ENCODE measurements around the gene DPEP2. TPM values are rescaled to one million over a fixed set of nuclear protein-coding genes. Genes with fewer than 3 reads are reported as not detected.
"Not testable (repeated sequence)": the region's sequence is repeated elsewhere in the genome, so short reads cannot be mapped to it uniquely, and the experiment has no call there.

DPEP2 gene, protein sequence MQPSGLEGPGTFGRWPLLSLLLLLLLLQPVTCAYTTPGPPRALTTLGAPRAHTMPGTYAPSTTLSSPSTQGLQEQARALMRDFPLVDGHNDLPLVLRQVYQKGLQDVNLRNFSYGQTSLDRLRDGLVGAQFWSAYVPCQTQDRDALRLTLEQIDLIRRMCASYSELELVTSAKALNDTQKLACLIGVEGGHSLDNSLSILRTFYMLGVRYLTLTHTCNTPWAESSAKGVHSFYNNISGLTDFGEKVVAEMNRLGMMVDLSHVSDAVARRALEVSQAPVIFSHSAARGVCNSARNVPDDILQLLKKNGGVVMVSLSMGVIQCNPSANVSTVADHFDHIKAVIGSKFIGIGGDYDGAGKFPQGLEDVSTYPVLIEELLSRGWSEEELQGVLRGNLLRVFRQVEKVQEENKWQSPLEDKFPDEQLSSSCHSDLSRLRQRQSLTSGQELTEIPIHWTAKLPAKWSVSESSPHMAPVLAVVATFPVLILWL
- total RNA-seq (10 to 100 TPM; 42.7 to 51.2 TPM), total RNA-seq (12.9 to 44.4 reads per million in 2 donors)

DNA sequence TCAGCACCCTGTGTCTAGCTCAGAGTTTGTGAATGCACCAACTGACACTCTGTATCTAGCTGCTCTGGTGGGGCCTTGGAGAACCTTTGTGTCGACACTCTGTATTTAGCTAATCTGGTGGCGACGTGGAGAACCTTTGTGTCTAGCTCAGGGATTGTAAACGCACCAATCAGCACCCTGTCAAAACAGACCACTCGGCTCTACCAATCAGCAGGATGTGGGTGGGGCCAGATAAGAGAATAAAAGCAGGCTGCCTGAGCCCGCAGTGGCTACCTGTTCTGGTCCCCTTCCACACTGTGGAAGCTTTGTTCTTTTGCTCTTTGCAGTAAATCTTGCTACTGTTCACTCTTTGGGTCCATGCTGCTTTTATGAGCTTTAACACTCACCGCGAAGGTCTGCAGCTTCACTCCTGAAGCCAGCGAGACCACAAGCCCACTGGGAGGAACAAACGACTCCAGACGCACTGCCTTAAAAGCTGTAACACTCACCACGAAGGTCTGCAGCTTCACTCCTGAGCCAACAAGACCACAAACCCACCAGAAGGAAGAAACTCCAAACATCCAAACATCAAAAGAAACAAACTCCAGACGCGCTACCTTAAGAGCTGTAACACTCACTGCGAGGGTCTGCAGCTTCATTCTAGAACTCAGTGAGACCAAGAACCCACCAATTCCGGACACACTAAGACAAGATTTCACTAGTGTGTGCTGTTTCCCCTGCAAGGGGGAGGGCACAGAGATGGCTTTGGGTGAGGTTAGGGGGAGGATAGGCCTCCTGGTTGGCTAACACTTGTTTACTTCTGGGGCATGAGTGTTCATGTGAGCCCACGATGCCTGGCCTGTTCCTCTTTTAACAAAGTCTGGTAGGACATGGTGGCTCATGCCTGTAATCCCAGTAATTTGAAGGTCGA lies at the start of gene DPEP2:
Gene DPEP2, minus strand, starts transcription at position 706 of the 910 bp plus-strand sequence. CDS start 6,272 bp downstream, outside the sequence.
- peak; percentile 92 for ATAC-seq
- peaks cover 37% of the 10 kb centered on the region for H3K4me1 Mint-ChIP-seq

DNA sequence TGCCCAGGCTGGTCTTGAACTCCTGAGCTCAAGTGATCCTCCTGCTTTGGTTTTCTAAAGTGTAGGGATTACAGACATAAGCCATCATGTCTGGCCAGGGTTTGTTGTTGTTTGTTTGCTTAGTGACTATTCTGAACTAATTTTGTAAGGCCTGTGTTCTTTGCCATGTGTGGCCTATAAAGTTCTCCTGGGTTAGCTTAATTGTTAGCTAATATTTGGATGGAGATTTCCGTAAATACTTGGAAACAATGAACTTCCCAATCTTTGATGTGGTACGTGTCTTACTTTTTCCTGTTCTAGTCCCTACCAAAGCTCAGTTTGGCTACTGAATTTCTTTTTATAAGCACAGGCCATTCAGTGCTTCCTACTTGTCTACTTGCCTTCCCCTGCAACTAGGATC lies 48.7 kb upstream of the DPEP2 start:
- Mint-ChIP-seq H3K36me3 (ENCODE audit: low read depth) (peaks cover 3% of the 10 kb centered on the region), H3K4me3 (no peak overlapping the region), H3K27ac (peak overlapping the region; percentile 68), H3K27me3 (no peaks in the 10 kb centered on the region), H3K4me1 (peaks cover 6% of the 10 kb centered on the region)
- H3K9me3 ChIP-seq (ENCODE audit: control insufficient read depth, low read length, poor library complexity, severe bottlenecking) = no peaks in the 10 kb centered on the region
- DNase-seq (no peak), ATAC-seq (no peak)

More for the DNA sequence above, at the start of gene DPEP2:
- peak within 1 kb of the TSS; percentile 85 for H3K27ac Mint-ChIP-seq
- H3K9me3 ChIP-seq (ENCODE audit: control insufficient read depth, low read length, poor library complexity, severe bottlenecking); H3K36me3 Mint-ChIP-seq (ENCODE audit: low read depth); H3K27me3 Mint-ChIP-seq; DNase-seq: not testable (repeated sequence)
- peak within 1 kb of the TSS; percentile 85 for H3K4me3 Mint-ChIP-seq

DNA sequence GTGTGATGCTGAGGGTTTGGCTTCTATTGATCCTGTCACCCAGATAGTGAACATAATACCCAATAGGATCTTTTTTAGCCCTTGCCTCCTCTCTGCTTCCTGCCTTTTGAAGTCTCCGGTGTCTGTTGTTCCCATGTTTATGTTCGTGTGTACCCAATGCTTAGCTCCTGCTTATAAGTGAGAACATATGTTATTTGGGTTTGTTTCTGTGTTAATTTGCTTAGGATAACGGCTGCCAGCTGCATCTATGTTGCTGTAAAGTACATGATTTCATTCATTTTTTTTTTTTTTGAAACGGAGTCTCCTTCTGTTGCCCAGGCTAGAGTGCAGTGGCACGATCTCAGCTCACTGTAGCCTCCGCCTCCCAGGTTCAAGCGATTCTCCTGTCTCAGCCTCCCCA lies 46.8 kb upstream of the DPEP2 start:
- Mint-ChIP-seq H3K36me3 (ENCODE audit: low read depth) (peaks cover 3% of the 10 kb centered on the region), H3K27me3 (no peaks in the 10 kb centered on the region), H3K4me3 (no peak overlapping the region), H3K4me1 (peaks cover 6% of the 10 kb centered on the region), H3K27ac (no peak overlapping the region)
- H3K9me3 ChIP-seq (ENCODE audit: control insufficient read depth, low read length, poor library complexity, severe bottlenecking) = no peaks in the 10 kb centered on the region
- ATAC-seq (no peak), DNase-seq (no peak)

DNA sequence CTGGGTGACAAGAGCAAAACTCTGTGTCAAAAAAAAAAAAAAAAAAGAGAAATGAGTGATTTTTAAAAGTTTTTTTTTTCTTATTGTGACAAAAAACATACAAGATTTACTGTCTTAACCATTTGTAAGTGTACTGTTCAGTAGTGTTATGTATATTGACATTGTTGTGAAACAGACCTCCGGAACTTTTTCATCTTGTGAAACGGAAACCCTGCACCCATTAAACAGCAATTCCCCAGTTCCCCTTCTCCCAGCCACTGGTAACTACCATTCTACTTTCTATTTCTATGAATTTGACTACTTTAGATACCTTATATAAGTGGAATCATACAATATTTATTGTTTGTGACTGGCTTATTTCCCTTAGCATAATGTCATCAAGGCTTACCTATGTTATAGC lies 42.5 kb upstream of the DPEP2 start:
- Mint-ChIP-seq H3K4me3 (no peak overlapping the region), H3K27me3 (no peaks in the 10 kb centered on the region), H3K4me1 (peaks cover 12% of the 10 kb centered on the region), H3K36me3 (ENCODE audit: low read depth) (peaks cover 2% of the 10 kb centered on the region), H3K27ac (no peak overlapping the region)
- no peak for DNase-seq
- no peak for ATAC-seq
- H3K9me3 ChIP-seq (ENCODE audit: control insufficient read depth, low read length, poor library complexity, severe bottlenecking) = no peaks in the 10 kb centered on the region

DNA sequence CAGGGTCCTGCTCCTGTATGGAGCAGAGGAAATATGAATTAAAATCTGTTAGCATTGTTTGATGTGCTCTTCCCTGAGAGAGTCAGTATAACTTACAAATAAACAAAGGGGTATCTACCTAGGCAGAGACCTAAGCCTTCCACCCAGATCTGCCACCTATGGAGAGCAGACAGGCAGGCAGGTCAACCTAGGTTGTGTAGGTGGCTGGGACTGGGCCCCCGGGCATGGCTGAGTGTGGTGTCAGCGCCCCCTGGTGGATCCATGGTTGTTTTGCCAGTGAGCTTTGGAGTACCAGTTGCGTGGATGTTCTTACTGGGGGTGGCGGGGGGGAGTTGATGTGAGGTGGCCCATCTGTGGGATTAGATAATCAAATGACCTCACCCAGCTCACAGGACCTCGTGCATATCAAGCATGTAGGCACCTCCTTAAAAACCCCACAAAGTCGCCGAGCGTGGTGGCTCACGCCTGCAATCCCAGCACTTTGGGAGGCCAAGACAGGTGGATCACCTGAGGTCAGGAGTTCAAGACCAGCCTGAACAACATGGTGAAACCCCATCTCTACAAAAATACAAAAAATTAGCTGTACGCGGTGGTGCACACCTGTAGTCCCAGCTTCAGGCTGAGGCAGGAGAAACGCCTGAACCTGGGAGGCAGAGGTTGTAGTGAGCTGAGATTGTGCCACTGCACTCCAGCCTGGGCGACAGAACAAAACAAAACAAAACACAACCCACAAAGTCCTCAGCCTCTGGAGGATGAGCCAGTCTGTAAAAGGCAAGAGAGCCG lies 41.4 kb upstream of the DPEP2 start:
- H3K4me3 Mint-ChIP-seq = no peak overlapping the region
- H3K27ac Mint-ChIP-seq = no peak overlapping the region
- H3K9me3 ChIP-seq (ENCODE audit: control insufficient read depth, low read length, poor library complexity, severe bottlenecking) = no peaks in the 10 kb centered on the region
- DNase-seq = peak; percentile 76 to 89 (median 76)
- H3K27me3 Mint-ChIP-seq = no peaks in the 10 kb centered on the region
- peaks cover 12% of the 10 kb centered on the region for H3K4me1 Mint-ChIP-seq
- peaks cover 2% of the 10 kb centered on the region for H3K36me3 Mint-ChIP-seq (ENCODE audit: low read depth)
- peak; percentile 99 for ATAC-seq

DNA sequence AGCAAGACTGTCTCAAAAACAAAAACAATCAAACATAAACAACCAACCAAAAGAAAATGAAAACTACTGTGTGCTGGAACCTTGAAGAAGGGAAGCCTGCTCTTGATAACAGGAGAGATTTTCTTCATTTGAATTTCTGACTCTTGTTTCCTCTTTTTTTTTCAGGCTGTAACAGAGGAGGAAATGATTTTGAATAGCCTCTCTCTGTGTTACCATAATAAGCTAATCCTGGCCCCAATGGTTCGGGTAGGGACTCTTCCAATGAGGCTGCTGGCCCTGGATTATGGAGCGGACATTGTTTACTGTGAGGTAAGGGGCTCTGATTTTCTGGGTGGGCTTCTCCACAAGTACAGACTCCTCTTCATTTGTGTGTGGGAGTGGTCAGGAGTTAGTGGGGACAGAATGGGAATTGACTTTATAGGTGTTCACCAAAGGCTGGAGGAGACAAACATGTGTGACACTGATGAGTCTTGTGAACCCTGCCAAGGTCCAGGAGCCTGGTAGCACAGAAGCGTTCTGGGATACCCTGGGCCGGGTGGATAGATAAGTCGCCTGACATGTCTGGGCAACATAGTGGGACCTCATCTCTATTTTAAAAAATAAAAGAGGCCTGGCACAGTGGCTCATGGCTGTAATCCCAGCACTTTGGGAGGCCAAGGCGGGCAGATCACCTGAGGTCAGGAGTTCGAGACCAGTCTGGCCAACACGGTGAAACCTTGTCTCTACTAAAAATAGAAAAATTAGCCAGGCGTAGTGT lies 38.7 kb upstream of the DPEP2 start:
- H3K36me3 Mint-ChIP-seq (ENCODE audit: low read depth) = peaks cover 2% of the 10 kb centered on the region
- H3K27ac Mint-ChIP-seq = no peak overlapping the region
- ATAC-seq = no peak
- no peaks in the 10 kb centered on the region for H3K9me3 ChIP-seq (ENCODE audit: control insufficient read depth, low read length, poor library complexity, severe bottlenecking)
- no peaks in the 10 kb centered on the region for H3K27me3 Mint-ChIP-seq
- no peak overlapping the region for H3K4me3 Mint-ChIP-seq
- H3K4me1 Mint-ChIP-seq = peaks cover 14% of the 10 kb centered on the region
- DNase-seq = no peak

DNA sequence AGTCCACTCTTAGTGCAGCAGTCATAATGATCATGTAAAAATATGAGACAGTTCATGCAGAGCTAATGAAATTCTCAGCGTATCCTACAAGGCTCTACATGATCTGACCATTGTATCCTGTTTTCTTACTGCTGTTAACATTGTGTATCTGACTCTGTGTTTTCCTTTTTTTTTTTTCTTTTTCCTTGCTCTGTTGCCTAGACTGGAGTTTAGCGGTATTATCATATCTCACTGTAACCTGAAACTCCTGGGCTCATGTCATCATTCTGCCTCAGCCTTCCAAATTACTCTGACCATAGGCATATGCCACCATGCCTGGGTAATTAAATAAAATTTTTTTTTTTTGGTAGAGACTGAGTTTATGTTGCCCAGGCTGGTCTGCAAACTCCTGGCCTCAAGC lies 35.9 kb upstream of the DPEP2 start:
- H3K27me3 Mint-ChIP-seq = no peaks in the 10 kb centered on the region

DNA sequence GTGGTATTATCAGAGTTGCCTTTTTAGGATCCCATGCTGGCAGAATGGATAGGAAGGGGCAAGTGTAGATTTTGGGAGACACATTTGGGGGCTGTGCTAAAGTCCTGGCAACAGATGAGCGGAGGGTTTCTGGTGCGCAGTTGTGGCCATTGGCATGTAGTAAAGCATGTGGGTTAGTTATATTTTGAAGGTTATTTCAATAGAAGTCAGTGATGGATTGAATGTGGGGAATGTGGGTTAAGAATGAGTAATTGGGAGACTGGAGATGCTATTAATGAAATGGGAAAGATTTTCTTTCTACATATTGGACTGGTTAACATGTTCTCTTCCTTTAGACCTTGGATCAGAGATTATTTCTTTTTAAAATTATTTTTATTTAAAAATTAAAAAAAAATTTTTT lies 33.8 kb upstream of the DPEP2 start:
- H3K9me3 ChIP-seq (ENCODE audit: control insufficient read depth, low read length, poor library complexity, severe bottlenecking) = no peaks in the 10 kb centered on the region
- H3K4me1 Mint-ChIP-seq = peaks cover 7% of the 10 kb centered on the region
- H3K36me3 Mint-ChIP-seq (ENCODE audit: low read depth) = peaks cover 2% of the 10 kb centered on the region
- DNase-seq (no peak), ATAC-seq (no peak)
- no peaks in the 10 kb centered on the region for H3K27me3 Mint-ChIP-seq
- H3K27ac Mint-ChIP-seq = peak overlapping the region; percentile 75
- no peak overlapping the region for H3K4me3 Mint-ChIP-seq

More for the DNA sequence above, 35.9 kb upstream of the DPEP2 start:
- no peak overlapping the region for H3K27ac Mint-ChIP-seq
- H3K4me1 Mint-ChIP-seq = peaks cover 12% of the 10 kb centered on the region
- H3K36me3 Mint-ChIP-seq (ENCODE audit: low read depth) = peaks cover 5% of the 10 kb centered on the region
- DNase-seq (no peak), ATAC-seq (no peak)
- no peaks in the 10 kb centered on the region for H3K9me3 ChIP-seq (ENCODE audit: control insufficient read depth, low read length, poor library complexity, severe bottlenecking)
- H3K4me3 Mint-ChIP-seq = no peak overlapping the region

DNA sequence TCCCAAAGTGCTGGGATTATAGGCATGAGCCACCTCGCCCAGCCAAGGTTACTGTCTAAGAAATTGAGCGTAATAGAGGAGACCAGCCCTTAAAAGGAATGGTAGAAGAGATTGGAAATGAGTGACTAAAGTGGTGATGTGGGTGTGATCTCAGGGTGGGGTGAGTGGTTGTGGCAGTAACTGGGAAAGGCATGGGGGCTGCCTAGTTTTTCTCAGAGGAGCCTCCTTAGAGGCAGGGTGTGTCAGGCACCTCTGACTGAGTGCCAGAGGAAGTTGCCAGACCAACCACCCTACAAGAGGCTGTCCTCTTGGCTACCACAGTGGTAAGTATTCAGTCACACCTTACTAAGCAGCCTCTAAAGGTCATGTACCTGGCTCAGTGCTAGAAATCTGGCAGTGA lies 32.7 kb upstream of the DPEP2 start:
- H3K9me3 ChIP-seq (ENCODE audit: control insufficient read depth, low read length, poor library complexity, severe bottlenecking) = no peaks in the 10 kb centered on the region
- DNase-seq (no peak), ATAC-seq (no peak)
- Mint-ChIP-seq H3K27ac (peak overlapping the region; percentile 75), H3K27me3 (no peaks in the 10 kb centered on the region), H3K4me3 (no peak overlapping the region), H3K4me1 (peaks cover 13% of the 10 kb centered on the region), H3K36me3 (ENCODE audit: low read depth) (peaks cover 7% of the 10 kb centered on the region)

DNA sequence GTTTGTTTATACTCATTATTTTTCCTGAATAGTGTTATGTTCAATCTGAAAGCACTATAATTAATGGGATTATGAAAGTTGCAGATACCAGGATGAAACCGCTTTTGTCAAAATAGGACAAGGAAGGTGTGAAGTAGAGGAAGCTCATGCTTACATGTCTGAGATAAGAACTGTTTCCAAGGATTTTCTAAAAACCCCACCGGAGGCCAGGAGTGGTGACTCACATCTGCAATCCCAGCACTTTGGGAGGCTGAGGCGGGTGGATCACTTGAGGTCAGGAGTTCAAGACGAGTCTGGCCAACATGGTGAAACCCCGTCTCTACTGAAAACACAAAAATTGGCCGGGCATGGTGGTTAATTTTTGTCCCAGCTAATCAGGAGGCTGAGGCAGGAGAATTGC lies 30.8 kb upstream of the DPEP2 start:
- H3K4me3 Mint-ChIP-seq; H3K27ac Mint-ChIP-seq; DNase-seq; ATAC-seq; H3K4me1 Mint-ChIP-seq; H3K9me3 ChIP-seq (ENCODE audit: control insufficient read depth, low read length, poor library complexity, severe bottlenecking); H3K27me3 Mint-ChIP-seq; H3K36me3 Mint-ChIP-seq (ENCODE audit: low read depth): not testable (repeated sequence)

DNA sequence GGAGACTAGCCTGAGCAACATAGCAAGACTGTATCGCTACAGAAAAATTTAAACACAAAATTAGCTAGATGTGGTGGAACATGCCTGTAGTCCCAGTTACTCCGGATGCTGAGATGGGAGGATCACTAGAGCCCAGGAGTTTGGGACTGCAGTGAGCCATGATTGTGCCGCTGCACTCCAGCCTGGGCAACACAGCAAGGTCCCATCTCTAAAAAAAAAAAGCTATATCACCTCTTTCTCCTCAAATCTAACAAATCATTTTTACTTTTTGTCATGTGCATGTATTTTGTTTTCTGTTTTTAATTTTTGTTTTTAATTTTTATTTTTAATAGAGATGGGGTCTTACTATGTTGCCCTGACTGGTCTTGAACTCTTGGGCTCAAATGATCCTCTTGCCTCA lies 29.7 kb upstream of the DPEP2 start:
- DNase-seq = no peak
- no peak overlapping the region for H3K4me3 Mint-ChIP-seq
- peaks cover 8% of the 10 kb centered on the region for H3K4me1 Mint-ChIP-seq
- no peak overlapping the region for H3K27ac Mint-ChIP-seq
- H3K27me3 Mint-ChIP-seq = no peaks in the 10 kb centered on the region
- H3K9me3 ChIP-seq (ENCODE audit: control insufficient read depth, low read length, poor library complexity, severe bottlenecking) = no peaks in the 10 kb centered on the region
- H3K36me3 Mint-ChIP-seq (ENCODE audit: low read depth) = peaks cover 7% of the 10 kb centered on the region
- ATAC-seq = no peak
